Activated CD8-positive, alpha-beta memory T cell treated with anti-CD3 and anti-CD28 coated beads for 36 hours (primary cell): ENCODE results near the gene SPACA4. TPM values are rescaled to one million over a fixed set of nuclear protein-coding genes. Genes with fewer than 3 reads are reported as not detected.
"Not testable (repeated sequence)": the region's sequence is repeated elsewhere in the genome, so short reads cannot be mapped to it uniquely, and the experiment has no call there.

Source experiments
- CTCF ChIA-PET: fragments of 350-600 bp; sonication (Branson Sonifier 250); formaldehyde crosslinking; loops from one replicate; lab custom pipeline; 2021; ENCODE audit warnings: antibody characterized with exemption; lab: Charles Lee
- POLR2A ChIA-PET: fragments of 350-600 bp; sonication (Branson Sonifier 250); formaldehyde crosslinking; loops from one replicate; lab custom pipeline; 2021; ENCODE audit warnings: antibody characterized with exemption; lab: Charles Lee
- total RNA-seq, 2 experiments: library from RNA; stranded (reverse); gene quantifications; one replicate each; pipeline ENCODE4 v1.2.3, GENCODE V29; 2021

SPACA4 gene, protein sequence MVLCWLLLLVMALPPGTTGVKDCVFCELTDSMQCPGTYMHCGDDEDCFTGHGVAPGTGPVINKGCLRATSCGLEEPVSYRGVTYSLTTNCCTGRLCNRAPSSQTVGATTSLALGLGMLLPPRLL
- total RNA-seq, result not detected

DNA sequence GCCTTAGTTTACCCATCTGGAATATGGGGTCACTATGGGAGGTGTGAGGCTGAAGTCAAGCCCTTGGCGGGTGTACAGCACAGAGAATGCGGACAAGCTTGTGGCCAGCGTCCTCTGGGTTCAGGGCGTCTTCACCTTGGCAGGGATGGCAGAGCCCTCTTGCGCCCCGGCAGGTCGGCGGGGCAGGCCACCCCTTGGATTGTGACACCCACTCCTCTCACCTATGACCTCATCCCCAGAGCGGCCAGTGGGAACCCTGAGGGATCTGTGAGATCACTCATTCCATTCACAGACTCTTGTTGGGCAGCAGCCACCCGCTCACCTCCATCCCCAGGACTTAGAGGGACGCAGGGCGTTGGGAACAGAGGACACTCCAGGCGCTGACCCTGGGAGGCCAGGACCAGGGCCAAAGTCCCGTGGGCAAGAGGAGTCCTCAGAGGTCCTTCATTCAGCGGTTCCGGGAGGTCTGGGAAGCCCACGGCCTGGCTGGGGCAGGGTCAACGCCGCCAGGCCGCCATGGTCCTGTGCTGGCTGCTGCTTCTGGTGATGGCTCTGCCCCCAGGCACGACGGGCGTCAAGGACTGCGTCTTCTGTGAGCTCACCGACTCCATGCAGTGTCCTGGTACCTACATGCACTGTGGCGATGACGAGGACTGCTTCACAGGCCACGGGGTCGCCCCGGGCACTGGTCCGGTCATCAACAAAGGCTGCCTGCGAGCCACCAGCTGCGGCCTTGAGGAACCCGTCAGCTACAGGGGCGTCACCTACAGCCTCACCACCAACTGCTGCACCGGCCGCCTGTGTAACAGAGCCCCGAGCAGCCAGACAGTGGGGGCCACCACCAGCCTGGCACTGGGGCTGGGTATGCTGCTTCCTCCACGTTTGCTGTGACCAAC, at the start of gene SPACA4:
SPACA4 (plus strand) TSS at position 280 of the 896 bp plus-strand sequence; CDS start at position 517, 237 bp downstream.
- POLR2A ChIA-PET, result no interaction called here

DNA sequence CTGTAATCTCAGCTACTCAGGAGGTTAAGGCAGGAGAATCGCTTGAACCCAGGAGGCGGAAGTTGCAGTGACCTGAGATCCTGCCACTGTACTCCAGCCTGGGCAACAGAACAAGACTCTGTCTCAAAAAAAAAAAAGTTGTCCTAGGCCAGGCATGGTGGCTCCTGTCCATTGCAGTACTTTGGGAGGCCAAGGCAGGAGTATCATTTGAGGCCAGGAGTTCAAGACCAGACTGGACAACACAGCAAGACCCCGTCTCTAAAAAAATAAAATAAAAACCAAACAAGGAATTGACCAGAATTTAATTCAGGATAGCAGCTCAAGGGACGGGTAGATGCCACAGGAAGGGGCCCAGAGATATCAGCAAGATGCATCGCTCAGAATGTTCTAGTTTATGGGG, 49.7 kb upstream of the SPACA4 start:
- ChIA-PET CTCF (no interaction called here), POLR2A (no interaction called here)

More for the DNA sequence above, at the start of gene SPACA4:
- CTCF ChIA-PET, result interaction anchor here (1.9 to 3.9 kb wide), 2 partner anchors 9 to 18 kb away, joined by 5 to 15 read pairs; no protein-coding TSS in a partner anchor

DNA sequence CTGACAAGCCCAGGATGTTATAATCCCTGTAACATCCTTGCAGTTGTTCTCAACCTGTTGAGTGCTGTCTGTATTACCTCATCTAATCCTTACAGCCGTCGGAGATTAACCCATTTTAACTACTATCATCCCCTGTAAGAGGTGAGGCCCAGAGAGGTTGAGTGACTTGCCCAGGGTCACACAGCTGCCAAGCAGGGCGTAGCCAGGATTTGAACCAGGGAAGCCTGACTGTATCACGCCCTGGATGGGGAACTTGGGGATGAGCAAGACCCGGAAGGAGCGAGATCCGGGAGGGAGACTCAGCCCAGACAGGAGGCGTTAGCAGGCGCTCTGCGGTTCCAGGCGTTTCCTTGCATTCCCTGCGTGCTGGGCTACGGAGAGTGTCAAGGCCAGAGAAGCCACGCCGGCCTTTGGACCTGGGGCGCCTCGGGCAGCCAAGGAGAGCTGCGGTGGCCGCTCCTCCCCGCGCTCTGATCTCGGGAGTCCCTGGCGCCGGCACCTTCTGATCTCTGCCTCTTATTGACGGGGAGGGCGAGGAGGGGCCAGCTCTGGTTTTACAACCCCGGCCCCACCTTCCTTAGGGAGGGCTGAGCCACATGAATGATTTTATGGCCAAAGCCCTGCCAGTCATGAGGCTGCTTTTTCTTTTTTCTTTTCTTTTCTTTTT, 48.4 kb upstream of the SPACA4 start:
- ChIA-PET CTCF (interaction anchor here (0.6 to 0.7 kb wide), 3 partner anchors 35 to 1928 kb away, joined by 3 to 4 read pairs (median 3); no protein-coding TSS in a partner anchor), POLR2A (no interaction called here)

DNA sequence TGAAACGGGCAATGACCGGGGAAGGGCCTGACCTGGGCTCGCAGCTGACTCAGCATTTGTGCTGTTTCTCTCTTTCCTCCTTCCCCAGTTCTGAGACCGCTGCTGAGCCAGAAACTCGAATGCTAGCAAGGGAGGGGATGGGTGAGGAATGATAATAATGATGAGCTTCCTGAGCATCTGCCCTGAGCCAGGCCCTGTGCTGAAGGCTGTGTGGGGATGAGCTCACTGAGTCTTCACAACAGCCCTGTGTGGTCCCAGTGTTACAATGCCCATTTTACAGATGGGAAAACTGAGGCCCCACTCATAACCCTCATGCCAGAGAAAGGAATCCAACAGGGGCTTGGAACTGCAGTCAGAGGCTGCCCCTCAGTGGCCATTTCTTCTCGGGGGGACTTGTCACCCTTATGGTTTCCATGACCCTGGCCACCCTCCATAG, 46.4 kb upstream of the SPACA4 start:
- ChIA-PET POLR2A (no interaction called here), CTCF (no interaction called here)

DNA sequence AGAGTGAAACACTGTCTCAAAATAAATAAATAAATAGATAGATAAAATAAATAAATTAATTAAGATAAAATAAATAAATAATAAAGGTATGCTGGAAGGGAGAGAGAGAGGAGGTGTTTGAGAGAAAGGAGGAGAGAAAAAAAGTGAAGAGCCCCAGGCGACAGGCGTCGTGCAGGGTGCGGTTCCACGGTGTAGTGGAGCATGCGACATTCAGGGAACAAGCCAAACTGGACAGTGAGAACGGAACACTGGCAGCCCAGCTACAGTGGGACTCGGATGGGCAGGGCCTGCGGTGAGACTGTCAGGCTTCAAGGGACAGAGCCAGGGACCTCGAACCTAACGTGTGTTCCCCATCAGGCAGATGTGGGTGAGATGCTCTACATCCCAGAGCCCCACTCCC, 45.1 kb upstream of the SPACA4 start:
- CTCF ChIA-PET, result no interaction called here
- POLR2A ChIA-PET, result no interaction called here

DNA sequence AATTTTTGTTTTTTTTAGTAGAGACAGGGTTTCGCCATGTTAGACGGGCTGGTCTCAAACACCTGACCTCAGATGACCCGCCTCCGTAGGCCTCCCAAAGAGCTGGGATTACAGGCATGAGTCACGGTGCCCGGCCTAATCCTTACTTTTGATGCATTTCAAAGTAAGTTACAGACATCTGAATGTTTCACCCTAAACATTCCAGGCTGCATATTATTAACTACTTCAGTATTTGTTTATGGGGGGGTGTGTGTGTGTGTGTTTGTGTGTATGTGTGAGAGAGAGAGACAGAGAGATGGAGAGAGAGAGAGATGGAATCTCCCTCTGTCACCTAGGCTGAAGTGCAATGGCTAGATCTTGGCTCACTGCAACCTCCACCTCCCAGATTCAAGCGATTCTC, 41.5 kb upstream of the SPACA4 start:
- CTCF ChIA-PET, result interaction anchor here (0.8 kb wide), 1 partner anchor 292 kb away, joined by 3 read pairs; no protein-coding TSS in a partner anchor

DNA sequence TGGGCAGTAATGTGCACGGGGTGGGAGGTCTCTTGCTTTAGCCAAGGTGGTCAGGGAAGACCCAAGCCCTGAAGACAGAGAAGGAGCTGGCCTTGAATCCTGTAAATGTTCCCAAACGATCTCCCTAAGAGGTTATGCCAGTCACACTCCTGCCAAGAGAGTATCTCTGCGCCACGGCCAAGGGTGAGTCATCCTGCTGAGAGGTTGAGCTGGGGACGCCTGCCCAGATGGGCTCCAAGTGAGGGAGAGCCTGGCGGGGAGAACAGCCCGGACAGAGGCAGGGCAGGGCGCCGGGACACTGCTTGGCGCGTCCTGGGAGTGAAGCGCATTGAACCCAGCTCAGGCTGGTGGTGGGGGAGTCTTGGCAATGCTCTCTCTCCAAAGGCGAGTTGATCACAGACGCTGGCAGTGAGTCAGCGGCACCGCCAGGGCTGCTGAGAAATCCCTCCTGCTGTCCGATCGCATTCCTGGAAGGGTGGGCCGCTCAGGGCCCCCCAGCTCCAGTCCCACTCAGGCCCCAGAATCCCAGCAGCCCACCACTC, 38.1 kb upstream of the SPACA4 start:
- POLR2A ChIA-PET, result no interaction called here
- CTCF ChIA-PET, result interaction anchor here (0.6 kb wide), 1 partner anchor 78 kb away, joined by 3 read pairs; no protein-coding TSS in a partner anchor

More for the DNA sequence above, 41.5 kb upstream of the SPACA4 start:
- POLR2A ChIA-PET, result no interaction called here

DNA sequence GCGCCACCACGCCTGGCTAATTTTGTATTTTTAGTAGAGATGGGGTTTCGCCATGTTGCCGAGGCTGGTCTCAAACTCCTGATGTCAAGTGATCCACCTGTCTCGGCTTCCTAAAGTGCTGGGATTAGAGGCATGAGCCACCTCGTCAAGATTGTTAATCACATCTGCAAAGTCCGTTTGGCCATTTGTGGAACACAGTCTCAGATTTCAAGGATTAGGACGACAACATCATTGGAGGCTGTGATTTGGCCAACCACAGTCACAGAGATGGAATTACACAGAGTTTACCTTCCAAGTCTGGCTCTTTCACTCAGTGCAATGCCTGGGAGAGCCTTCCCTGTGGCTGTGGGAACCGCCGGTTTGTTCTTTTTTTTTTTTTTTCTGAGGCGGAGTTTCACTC, 36.7 kb upstream of the SPACA4 start:
- ChIA-PET POLR2A (no interaction called here), CTCF (no interaction called here)

DNA sequence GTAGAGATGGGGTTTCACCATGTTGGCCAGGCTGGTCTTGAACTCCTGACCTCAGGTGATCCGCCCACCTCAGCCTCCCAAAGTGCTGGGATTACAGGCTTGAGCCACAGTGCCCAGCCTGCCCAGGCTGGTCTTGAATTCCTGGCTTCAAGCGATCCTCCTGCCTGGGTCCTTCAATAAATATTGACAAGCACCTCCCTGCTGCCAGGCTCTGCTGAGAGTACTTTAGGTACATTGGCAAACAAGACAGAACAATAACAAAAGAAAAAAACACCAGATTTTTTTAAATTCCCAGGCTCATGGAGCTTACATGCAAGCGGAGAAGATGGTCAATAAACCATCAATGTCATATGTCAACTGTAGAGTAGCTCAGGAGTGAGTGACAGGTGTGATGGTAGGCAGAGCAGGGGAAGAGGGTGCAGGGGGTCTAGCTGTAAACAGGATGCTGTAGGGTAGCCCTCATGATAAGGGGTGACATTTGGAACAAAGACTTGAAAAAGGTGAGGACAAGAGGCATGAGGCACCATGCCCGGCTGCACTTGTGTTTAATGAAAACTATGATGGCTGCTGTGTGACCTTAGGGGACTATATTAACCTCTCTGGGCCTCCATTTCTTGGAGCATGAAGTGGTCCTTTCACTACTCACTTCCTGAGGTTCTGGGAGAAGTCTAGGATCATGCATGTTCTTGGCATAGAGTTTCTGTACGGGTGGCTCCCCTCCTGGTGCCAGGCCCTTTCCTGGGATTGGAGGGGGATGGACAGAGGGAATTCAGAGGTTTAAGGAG, 35.0 kb upstream of the SPACA4 start:
- CTCF ChIA-PET, result interaction anchor here (1.3 kb wide), 1 partner anchor 17 kb away, joined by 3 read pairs; no protein-coding TSS in a partner anchor
- POLR2A ChIA-PET, result no interaction called here

DNA sequence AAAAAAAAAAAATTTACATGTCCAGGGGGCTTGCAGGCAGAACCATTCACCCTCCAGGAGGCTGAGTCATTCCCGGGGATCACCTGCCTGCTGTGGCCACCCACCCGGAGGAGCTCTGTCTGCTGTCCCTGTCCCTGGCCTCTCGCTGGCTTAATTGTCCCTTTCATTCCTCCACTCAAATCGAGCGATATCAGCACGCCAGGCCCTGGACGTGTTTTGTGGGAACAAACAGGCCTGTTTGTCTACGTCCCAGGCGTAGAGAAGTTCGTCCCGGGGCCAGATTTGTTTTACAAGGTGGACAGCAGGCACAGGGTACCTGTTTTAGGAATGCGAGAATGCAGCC, 33.4 kb upstream of the SPACA4 start:
- ChIA-PET POLR2A (interaction anchor here (0.7 to 1.1 kb wide), 2 partner anchors 46 to 59 kb away, joined by 3 to 4 read pairs; partner anchors contain the start of gene SPHK2), CTCF (no interaction called here)

DNA sequence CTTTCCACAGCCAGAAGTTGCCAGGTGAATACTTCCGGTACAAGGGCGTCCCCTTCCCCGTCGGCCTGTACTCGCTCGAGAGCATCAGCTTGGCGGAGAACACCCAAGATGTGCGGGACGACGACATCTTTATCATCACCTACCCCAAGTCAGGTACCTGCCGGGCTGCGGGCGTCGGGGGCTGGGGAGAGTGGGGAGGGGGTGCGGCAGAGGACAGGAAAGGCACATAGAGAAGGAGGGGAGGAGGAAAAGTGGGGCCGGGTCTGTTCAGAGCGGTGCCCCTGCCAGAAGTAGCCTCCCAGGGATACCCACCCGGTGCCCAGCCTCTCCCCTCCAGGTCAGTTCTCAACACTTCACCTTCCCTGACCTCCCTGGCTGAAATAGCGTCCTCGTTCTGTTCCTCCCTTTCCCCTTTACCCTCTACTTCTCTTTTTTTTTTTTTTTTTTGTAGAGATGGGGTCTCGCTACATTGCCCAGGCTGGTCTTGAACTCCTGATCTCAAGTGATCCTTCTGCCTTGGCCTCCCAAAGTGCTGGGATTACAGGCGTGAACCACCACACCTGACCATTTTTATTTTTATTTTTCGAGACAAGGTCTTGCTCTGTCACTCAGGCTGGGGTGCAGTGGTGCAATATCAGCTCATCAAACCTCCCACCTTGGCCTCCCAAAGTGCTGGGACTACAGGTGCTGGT, 30.5 kb upstream of the SPACA4 start:
- POLR2A ChIA-PET, result no interaction called here

DNA sequence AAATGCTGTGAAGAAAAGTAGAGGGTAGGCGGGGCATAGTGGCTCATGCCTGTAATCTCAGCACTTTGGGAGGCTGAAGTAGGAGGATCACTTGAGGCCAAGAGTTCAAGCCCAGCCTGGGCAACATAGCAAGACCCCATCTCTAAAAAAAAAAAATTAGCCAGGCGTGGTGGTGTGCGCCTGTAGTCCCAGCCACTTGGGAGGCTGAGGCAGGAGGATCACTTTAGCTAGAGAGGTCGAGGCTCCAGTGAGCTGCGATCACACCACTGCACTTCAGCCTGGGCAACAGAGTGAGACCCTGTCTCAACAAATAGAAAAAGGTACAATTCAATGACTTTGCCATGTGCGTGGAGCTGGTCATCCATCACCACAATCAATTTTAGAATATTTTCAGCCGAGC, 28.6 kb upstream of the SPACA4 start:
- POLR2A ChIA-PET, result not testable (repeated sequence)
- CTCF ChIA-PET, result interaction anchor here (1.2 kb wide), 1 partner anchor 72 kb away, joined by 3 read pairs; no protein-coding TSS in a partner anchor

More for the DNA sequence above, 30.5 kb upstream of the SPACA4 start:
- CTCF ChIA-PET, result interaction anchor here (0.6 to 1.4 kb wide), 2 partner anchors 69 to 285 kb away, joined by 5 read pairs; no protein-coding TSS in a partner anchor

DNA sequence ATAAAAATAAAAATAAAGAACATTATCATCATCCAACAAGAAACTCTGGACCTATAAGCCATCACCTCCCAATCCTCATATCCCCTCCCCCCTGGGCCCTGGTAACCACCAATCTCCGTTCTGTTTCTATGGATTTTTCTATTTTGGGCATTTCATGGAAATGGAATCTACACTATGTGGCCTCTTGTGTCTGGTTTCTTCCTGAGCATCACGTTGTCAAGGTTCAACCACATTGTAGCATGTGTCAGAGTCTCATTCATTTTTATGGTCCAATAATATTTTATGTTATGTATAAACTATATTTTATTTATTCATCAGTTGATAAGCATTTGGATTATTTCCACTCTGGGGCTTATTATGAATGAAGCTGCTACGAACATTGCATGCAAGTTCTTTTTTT, 27.7 kb upstream of the SPACA4 start:
- ChIA-PET CTCF (interaction anchor here (0.6 kb wide), 1 partner anchor 257 kb away, joined by 4 read pairs; the partner anchor contains the start of gene HSD17B14), POLR2A (no interaction called here)

DNA sequence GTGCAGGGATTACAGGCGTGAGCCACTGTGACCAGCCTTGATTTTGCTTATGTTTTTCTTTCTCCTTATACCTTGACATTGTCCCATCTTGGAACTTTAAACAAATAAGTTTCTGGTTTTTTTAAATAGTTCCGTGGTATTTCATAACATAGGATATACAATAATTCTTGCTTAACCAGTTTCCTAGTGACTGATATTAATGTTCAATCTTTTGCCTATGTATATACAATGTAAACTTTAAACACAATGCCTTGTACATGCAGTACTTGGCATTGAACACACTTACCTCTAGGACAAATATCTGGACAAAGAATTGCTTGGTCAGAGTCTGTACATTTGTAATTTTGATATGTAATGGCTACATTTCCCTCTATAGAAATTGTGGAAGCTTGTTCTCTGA, 24.4 kb upstream of the SPACA4 start:
- ChIA-PET CTCF (no interaction called here), POLR2A (no interaction called here)

DNA sequence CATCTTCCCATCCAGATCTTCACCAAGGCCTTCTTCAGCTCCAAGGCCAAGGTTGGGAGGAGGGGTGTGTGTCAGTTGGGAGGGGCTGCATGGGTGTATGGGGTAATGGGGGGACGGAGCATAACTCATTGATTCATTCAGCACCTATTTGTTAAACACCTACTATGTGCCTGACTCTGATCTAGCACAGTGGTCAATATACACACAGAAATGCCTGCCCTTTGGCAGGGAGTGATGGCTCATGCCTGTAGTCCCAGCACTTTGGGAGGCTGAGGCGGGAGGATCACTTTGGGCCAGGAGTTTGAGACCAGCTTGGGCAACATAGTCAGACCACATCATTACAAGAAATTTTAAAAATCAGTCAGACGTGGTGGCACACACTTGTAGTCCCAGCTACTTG, 19.2 kb upstream of the SPACA4 start:
- ChIA-PET CTCF (interaction anchor here (0.6 to 1.6 kb wide), 8 partner anchors 22 to 136 kb away, joined by 3 to 7 read pairs (median 3); no protein-coding TSS in a partner anchor), POLR2A (no interaction called here)

DNA sequence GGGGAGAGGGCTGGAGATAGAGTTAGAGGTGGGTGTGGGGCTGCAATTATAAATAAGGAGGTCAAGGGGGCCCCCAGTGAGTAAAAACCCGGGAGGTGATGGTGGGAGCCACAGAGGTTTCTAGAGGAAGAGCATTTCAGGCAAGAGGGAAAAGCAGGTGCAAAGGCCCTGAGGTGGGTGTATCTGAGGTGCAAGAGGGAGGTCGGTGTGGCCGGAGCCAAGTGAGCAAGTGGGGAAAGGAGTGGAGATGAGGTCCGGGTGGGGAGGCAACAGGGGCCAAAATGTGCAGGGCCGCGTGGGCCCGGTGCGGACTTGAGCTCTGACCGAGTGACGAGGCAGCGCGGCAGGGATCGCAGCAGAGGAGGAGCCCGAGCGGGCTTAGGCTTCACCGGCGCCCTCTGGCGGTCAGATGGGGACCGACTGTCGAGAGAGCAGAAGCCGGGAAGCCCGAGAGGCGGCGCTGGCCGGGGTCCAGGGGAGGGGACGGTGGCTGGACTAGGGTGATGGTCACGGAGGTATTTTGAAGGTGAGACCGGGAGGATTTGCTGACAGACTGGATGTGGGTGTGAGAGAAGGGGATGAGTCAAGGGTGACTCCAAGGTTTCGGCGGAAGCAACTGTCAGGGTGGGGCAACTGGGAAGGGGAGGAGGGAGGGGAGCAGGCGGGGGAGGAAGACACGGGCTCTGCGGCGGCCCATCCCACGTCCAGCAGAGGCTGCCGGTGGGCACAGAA, 17.7 kb upstream of the SPACA4 start:
- ChIA-PET POLR2A (no interaction called here), CTCF (interaction anchor here (0.6 to 2.6 kb wide), 20 partner anchors 12 to 316 kb away, joined by 3 to 25 read pairs (median 3); partner anchors contain the start of gene SPACA4)

DNA sequence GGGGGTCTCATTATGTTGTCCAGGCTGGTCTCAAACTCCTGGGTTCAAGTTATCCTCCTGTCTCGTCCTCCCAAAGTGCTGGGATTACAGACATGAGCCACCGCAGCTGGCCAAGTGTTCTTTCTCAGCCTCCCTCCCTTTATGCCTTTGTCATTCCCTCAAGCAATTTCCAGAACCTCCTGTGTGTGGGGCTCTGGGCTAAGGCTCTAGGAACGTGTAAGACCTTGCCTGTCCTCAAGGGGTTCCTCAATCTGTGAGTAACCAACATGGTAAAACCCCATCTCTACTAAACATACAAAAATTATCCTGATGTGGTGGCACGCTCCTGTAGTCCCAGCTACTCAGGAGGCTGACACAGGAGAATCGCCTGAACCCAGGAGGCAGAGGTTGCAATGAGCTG, 15.5 kb upstream of the SPACA4 start:
- CTCF ChIA-PET, result no interaction called here
- POLR2A ChIA-PET, result no interaction called here
